Panc1 (cell line): ENCODE results near the gene SP110. TPM values are rescaled to one million over a fixed set of nuclear protein-coding genes. Genes with fewer than 3 reads are reported as not detected.

ENCODE experiments used
- ATAC-seq: fragments of 200-7000 bp; cut with Tn5 transposase; 2 replicates; pipeline ENCODE4 v1.9.1; 2020; ENCODE audit warnings: mild to moderate bottlenecking, moderate library complexity
- BruUV-seq: library from RNA; stranded (reverse); fragments of 400-500 nt; replicated peaks from 2 replicates; lab custom pipeline; 2021; lab: Mats Ljungman, UMichigan
- CTCF ChIA-PET: fragments of 300-600 bp; sonication (Branson Sonifier 250); formaldehyde crosslinking; loops from one replicate; lab custom pipeline; 2022; ENCODE audit warnings: antibody characterized with exemption; lab: Charles Lee
- POLR2A ChIA-PET: fragments of 300-600 bp; sonication (Branson Sonifier 250); formaldehyde crosslinking; loops from one replicate; lab custom pipeline; 2022; ENCODE audit warnings: antibody characterized with exemption; lab: Charles Lee
- DNase-seq: peaks from one replicate; pipeline ENCODE4 v3.0.0-alpha.2; 2010; ENCODE audit warnings: low read depth, low spot score
- H3K27ac ChIP-seq: 2 replicates; pipeline ENCODE4 v1.5.1; 2011; ENCODE audit warnings: mild to moderate bottlenecking, low read length, inconsistent platforms
- H3K27me3 ChIP-seq: fragments of 200-500 bp; sonication (Bioruptor generic); 2 replicates; pipeline ENCODE4 v1.6.0; 2014; ENCODE audit warnings: low read length, inconsistent platforms; ENCODE audit not compliant: control insufficient read depth, insufficient read depth
- H3K36me3 ChIP-seq: fragments of 200-500 bp; sonication (Bioruptor generic); 2 replicates; pipeline ENCODE4 v1.5.1; 2014; ENCODE audit warnings: inconsistent platforms, mild to moderate bottlenecking, low read length, moderate library complexity; ENCODE audit not compliant: control insufficient read depth, insufficient read depth
- H3K4me1 ChIP-seq: 2 replicates; pipeline ENCODE4 v1.5.1; 2011; ENCODE audit warnings: inconsistent platforms, mild to moderate bottlenecking, low read length, moderate library complexity; ENCODE audit not compliant: control insufficient read depth, insufficient read depth
- H3K4me3 ChIP-seq, 2 experiments: 2 replicates each; pipeline ENCODE4 v1.5.1; 2011 to 2012; ENCODE audit warnings: low read depth in 2 of 2, low read length in 2 of 2, mild to moderate bottlenecking in 2 of 2, inconsistent platforms in 1 of 2, moderate library complexity in 1 of 2
- H3K9me3 ChIP-seq: fragments of 200-500 bp; sonication (Bioruptor generic); 2 replicates; pipeline ENCODE4 v1.5.1; 2014; ENCODE audit warnings: low read depth, mild to moderate bottlenecking, inconsistent platforms, low read length, moderate library complexity; ENCODE audit not compliant: control insufficient read depth, insufficient read depth
- CTCF ChIP-seq: fragments of 450-650 bp; IDR thresholded peaks from 2 replicates; pipeline ENCODE4 v1.5.1; 2017; ENCODE audit warnings: mild to moderate bottlenecking
- POLR2AphosphoS5 ChIP-seq: IDR thresholded peaks from 2 replicates; pipeline ENCODE4 v1.6.1; 2012; ENCODE audit warnings: mild to moderate bottlenecking, low read depth, low read length, moderate library complexity
- REST ChIP-seq, 2 experiments: IDR thresholded peaks; 2 replicates each; pipeline ENCODE4 v1.6.1; 2011 to 2012; ENCODE audit warnings: low read depth in 2 of 2, control low read depth in 1 of 2, low read length in 1 of 2, mild to moderate bottlenecking in 1 of 2, moderate library complexity in 1 of 2; ENCODE audit not compliant: insufficient read depth in 1 of 2
- SIN3A ChIP-seq: IDR thresholded peaks from 2 replicates; pipeline ENCODE4 v1.6.1; 2012; ENCODE audit warnings: low read depth, mild to moderate bottlenecking, low read length, moderate library complexity, borderline replicate concordance; ENCODE audit not compliant: insufficient read depth
- TCF7L2 ChIP-seq: IDR thresholded peaks from 2 replicates; pipeline ENCODE4 v1.6.1; 2011; ENCODE audit warnings: mild to moderate bottlenecking, low read depth, low read length, inconsistent platforms
- in situ Hi-C: cut with HindIII; loops from 2 replicates; pipeline ENCODE4 v1.10.0; 2016; ENCODE audit warnings: low sequenced_read_pairs, low pct_unique_long_range_greater_than_20kb
- intact Hi-C: fragments of 100-400 bp; cut with micrococcal nuclease; formaldehyde crosslinking; loops from one replicate; pipeline ENCODE4 v1.10.0; 2022; ENCODE audit not compliant: unreplicated experiment
- total RNA-seq: library from RNA; stranded (reverse); gene quantifications from one replicate; pipeline ENCODE4 v1.2.1, GENCODE V29; 2021; ENCODE audit not compliant: unreplicated experiment

SP110 gene
- total RNA-seq, 1 experiment from 2014 or later, result 6.2 TPM

GRCh38 chr2:230128623-230129342, 91.0 kb downstream of the SP110 start:
- TF ChIP-seq SIN3A (no peak), POLR2AphosphoS5 (no peak), REST (IDR thresholded peaks at IDR 0.05; ENCODE audit: insufficient read depth in 1 of 2, low read depth in 2 of 2, low read length in 1 of 2) (no peak), TCF7L2 (no peak), CTCF (no peak)
- no peak for DNase-seq
- Histone ChIP-seq H3K4me3 (peak overlapping the region in 1 of 2 experiments; percentile 7; a peak in 1 of 4 replicates), H3K27ac (no peak overlapping the region), H3K4me1 (peaks cover 9% of the 10 kb centered on the region), H3K27me3 (no peaks in the 10 kb centered on the region), H3K9me3 (no peaks in the 10 kb centered on the region), H3K36me3 (no peaks in the 10 kb centered on the region)
- no peak for ATAC-seq
- in situ Hi-C loops (no loop called here), intact Hi-C loops (no loop called here)
- ChIA-PET CTCF (no interaction called here), POLR2A (interaction anchor here (0.5 kb wide), 1 partner anchor 29 kb away, joined by 4 read pairs; no protein-coding TSS in a partner anchor)
- BruUV-seq, result no TSS peak

- intact Hi-C loops, result no loop called here
- CTCF ChIA-PET, result no interaction called here
Observed at GRCh38 chr2:230127195-230127594, 92.6 kb downstream of the SP110 start.

More at GRCh38 chr2:230127195-230127594, 92.6 kb downstream of the SP110 start:
- H3K4me3 ChIP-seq, result no peak overlapping the region
- TF ChIP-seq SIN3A (no peak), TCF7L2 (no peak), CTCF (no peak), POLR2AphosphoS5 (no peak), REST (IDR thresholded peaks at IDR 0.05; ENCODE audit: insufficient read depth in 1 of 2, low read depth in 2 of 2, low read length in 1 of 2) (no peak)
- in situ Hi-C loops, result no loop called here
- POLR2A ChIA-PET, result no interaction called here
- peaks cover 9% of the 10 kb centered on the region for H3K4me1 ChIP-seq
- no peak for DNase-seq
- no TSS peak for BruUV-seq
- H3K27me3 ChIP-seq, result no peaks in the 10 kb centered on the region
- no peak for ATAC-seq
- H3K36me3 ChIP-seq, result no peaks in the 10 kb centered on the region
- no peaks in the 10 kb centered on the region for H3K9me3 ChIP-seq
- H3K27ac ChIP-seq, result no peak overlapping the region
